ELR (cell line): ENCODE data around the gene FARP1.
"Not testable (repeated sequence)": the region's sequence is repeated elsewhere in the genome, so short reads cannot be mapped to it uniquely, and the experiment has no call there.

ENCODE experiments used
- DNase-seq: peaks from one replicate; pipeline ENCODE4 v3.0.0-alpha.2; 2015; ENCODE audit warnings: low read depth

Gene FARP1

GRCh38 chr13:98366443-98366842, 223.5 kb downstream of the FARP1 start:
- DNase-seq: no peak

GRCh38 chr13:98366959-98367358, 224.1 kb downstream of the FARP1 start:
- no peak for DNase-seq

GRCh38 chr13:98368019-98368418, 225.1 kb downstream of the FARP1 start:
- DNase-seq: no peak

- not testable (repeated sequence) for DNase-seq
Measured at GRCh38 chr13:98369520-98369919, 226.6 kb downstream of the FARP1 start.

- DNase-seq: no peak
Measured at GRCh38 chr13:98370261-98370660, 227.4 kb downstream of the FARP1 start.

- peak; percentile 68 for DNase-seq
Measured at GRCh38 chr13:98370806-98371515, 228.1 kb downstream of the FARP1 start.

GRCh38 chr13:98371516-98372023, 228.7 kb downstream of the FARP1 start:
- DNase-seq: no peak

- no peak for DNase-seq
Measured at GRCh38 chr13:98372876-98373275, 230.0 kb downstream of the FARP1 start.

- DNase-seq: no peak
Measured at GRCh38 chr13:98374750-98375149, 231.9 kb downstream of the FARP1 start.

- DNase-seq: no peak
Measured at GRCh38 chr13:98377635-98378378, 234.9 kb downstream of the FARP1 start.

GRCh38 chr13:98384739-98385138, 241.8 kb downstream of the FARP1 start:
- DNase-seq: peak; percentile 35

- DNase-seq: no peak
Measured at GRCh38 chr13:98385606-98386005, 242.7 kb downstream of the FARP1 start.

- no peak for DNase-seq
Measured at GRCh38 chr13:98386637-98387036, 243.7 kb downstream of the FARP1 start.

GRCh38 chr13:98389319-98389718, 246.4 kb downstream of the FARP1 start:
- no peak for DNase-seq

- DNase-seq: no peak
Measured at GRCh38 chr13:98390086-98390715, 247.3 kb downstream of the FARP1 start.

- no peak for DNase-seq
Measured at GRCh38 chr13:98393873-98394272, 251.0 kb downstream of the FARP1 start.

- DNase-seq: no peak
Measured at GRCh38 chr13:98394820-98395510, 252.1 kb downstream of the FARP1 start.

- DNase-seq: no peak
Measured at GRCh38 chr13:98396071-98396710, 253.3 kb downstream of the FARP1 start.

- peak; percentile 9 for DNase-seq
Measured at GRCh38 chr13:98397221-98397620, 254.3 kb downstream of the FARP1 start.

GRCh38 chr13:98397861-98398260, 255.0 kb downstream of the FARP1 start:
- DNase-seq: no peak

GRCh38 chr13:98398581-98398980, 255.7 kb downstream of the FARP1 start:
- no peak for DNase-seq

- DNase-seq: no peak
Measured at GRCh38 chr13:98399756-98400155, 256.9 kb downstream of the FARP1 start.
